GM12864 (cell line): Measurements from ENCODE around the gene PROZ.

ENCODE experiments used
- DNase-seq: peaks from one replicate; pipeline ENCODE4 v3.0.0-alpha.2; 2011; ENCODE audit warnings: low read depth
- H3K4me3 ChIP-seq: 2 replicates; pipeline ENCODE4 v1.5.1; 2011; ENCODE audit warnings: mild to moderate bottlenecking, low read depth, low read length, control low read depth
- CTCF ChIP-seq: IDR thresholded peaks from 2 replicates; pipeline ENCODE4 v1.5.1; 2011; ENCODE audit warnings: low read depth, mild to moderate bottlenecking, moderate library complexity, low read length, control low read depth, inconsistent platforms; ENCODE audit errors: missing control alignments

The PROZ gene

GRCh38 chr13:113121928-113122471, 36.4 kb upstream of the PROZ start:
- DNase-seq = no peak
- no peak overlapping the region for H3K4me3 ChIP-seq
- no peak for TF ChIP-seq CTCF

DNA sequence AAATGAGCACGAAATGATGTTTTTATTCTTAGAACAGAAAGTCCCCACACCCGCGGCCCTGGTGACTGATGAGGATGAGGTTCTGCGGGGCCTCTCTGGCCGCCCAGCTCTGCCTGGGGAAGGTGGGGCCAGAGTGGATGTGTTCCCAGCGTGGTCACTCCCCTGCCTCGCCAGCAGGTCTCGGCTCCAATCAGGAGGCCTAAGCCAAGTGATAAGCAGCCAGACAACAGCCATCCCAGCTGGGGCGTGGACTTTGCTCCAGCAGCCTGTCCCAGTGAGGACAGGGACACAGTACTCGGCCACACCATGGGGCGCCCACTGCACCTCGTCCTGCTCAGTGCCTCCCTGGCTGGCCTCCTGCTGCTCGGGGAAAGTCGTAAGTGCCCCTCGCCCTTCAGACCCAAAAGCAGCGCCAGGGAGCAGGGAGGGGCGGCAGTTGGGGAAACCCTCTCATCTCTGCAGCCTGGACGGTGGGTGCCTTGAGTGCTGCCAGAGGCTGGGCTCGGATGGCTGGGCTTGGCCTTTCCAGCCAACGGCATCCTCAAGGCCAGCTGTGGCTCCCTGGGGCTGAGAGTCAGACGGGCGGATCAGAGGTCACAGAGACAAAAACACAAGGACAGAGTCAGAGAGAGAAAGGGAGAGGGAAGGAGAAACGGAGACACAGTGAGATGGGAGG, 35.8 kb upstream of the PROZ start, which contains the start of gene F10:
TSS of gene F10 (plus strand) at position 250 of the 676 bp plus-strand sequence. CDS start at position 307, 57 bp downstream.
- no peak within 1 kb of the TSS for H3K4me3 ChIP-seq
- no peak for TF ChIP-seq CTCF
- DNase-seq = no peak

DNA sequence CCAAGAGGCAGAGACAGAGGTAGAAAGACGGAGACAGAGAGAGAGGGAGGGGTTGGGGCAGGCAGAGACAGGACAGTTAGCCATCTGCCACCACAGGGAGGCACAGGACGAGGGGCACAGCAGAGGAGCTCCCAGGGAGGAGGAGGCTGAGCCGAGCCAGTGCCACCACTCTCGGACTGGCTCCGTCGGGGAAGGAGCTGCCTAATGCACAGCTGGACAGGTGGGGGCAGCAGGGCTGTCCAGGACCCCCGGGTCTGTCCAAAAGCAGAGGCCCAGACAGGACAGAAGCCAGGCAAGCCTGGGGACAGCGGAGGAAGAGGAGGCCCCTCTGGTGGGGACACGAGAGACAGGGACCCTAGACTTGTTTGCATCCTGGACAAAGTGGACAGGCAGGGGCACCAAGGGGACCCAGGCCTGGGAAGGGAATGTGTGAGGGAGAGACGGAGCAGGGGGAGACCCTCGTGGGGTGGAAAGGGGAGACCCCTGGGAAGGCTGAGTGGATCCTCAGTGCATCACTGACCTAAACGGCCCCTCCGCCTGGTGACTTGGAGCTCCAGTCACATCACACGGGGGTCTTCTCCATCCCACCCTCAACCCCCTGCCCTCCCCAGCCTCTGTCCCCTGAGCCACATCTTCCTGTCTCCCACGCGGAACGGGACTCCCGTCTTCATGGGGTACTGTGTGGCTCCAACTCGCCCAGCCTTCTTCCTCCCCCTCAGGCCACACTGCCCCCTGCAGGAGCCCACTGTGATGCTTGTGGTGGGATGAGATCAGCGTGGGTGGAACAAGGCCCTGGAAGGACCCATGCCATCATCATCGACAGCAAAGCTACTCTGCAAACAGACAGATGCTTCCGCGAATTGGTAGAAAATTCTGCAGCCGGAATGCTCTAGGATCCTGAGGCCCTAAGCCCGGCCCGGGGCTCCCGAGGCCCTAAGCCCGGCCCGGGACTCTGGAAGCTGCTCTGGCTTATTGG, 34.9 kb upstream of the PROZ start:
- no peak overlapping the region for H3K4me3 ChIP-seq
- DNase-seq = no peak

DNA sequence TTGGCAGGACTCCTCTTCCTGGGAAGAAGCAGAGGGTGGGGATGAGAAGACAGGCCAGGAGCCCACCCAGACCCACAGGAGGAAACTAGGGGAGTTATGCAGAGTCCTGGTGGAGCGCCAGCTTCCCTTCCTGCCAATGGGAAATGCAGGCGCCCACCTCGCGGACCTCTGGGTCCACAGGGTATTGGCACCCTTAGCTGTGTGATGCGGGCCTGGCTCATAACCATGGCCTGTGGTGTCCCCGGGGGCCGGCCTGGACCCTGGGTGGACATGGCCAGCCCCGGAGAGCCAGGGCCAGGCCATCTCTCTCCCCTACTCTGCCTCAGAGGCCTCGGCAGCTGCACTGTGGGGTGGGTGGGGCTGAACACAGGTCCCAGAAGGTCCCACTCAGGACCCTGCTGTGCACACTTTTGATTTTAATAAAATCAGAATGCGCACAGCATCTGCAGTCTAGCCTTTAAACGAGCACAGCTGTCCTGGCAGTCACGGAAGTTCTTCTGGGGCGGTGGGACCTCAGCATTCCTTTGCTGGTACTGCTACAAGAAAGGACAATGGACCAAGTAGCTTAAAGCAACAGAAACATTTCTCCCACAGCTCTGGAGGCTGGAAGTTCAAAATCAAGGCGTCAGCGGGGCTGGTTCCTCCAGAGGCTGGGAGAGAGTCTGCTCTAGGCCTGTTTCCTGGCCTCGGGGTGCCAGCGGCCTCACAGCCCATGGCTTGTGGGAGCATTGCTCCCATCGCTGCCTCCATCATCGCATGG, 34.1 kb upstream of the PROZ start:
- DNase-seq = no peak
- no peak overlapping the region for H3K4me3 ChIP-seq
- TF ChIP-seq CTCF = no peak

More for the DNA sequence above, 34.9 kb upstream of the PROZ start:
- TF ChIP-seq CTCF = peak; percentile 36

DNA sequence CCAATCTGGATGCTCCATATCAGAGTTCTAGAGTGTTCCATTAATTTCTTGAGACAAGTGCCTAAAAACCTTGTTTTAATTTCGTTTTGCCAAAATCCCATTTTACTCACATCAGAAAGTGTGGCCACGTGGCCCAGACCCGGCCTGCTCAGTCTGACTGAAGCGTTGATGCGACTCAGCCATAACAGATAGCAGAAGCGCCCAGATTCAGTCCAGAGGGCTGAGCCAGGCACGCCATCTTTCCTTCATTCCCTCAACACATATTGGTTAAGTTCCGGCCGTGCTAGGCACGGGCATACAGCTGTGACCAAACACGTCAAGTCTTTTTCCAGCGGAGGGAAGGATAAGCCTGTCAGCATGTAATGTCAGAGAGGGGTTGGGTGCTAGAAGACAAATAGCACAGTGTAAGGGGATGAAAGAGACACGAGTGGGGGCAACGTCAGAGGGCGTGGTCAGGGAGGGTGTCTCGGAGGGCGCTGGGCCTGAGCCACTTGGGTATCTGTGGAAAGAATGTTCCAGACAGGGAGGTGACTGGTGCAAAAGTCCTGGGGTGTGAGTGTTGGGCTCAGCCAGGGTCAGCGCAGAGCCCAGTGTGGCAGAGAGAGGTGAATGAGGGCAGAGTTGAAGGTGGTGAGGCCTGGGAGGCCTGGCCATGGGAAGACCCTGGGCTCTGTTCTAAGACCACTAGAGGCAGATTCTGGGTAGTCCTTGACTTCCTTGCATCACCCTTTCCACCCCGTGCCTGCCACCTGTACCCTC, 32.8 kb upstream of the PROZ start:
- no peak overlapping the region for H3K4me3 ChIP-seq
- no peak for TF ChIP-seq CTCF
- DNase-seq = no peak
